ENCODE data around the gene JADE2.
"Not testable (repeated sequence)": the region's sequence is repeated elsewhere in the genome, so short reads cannot be mapped to it uniquely, and the experiment has no call there.

The JADE2 gene

DNA sequence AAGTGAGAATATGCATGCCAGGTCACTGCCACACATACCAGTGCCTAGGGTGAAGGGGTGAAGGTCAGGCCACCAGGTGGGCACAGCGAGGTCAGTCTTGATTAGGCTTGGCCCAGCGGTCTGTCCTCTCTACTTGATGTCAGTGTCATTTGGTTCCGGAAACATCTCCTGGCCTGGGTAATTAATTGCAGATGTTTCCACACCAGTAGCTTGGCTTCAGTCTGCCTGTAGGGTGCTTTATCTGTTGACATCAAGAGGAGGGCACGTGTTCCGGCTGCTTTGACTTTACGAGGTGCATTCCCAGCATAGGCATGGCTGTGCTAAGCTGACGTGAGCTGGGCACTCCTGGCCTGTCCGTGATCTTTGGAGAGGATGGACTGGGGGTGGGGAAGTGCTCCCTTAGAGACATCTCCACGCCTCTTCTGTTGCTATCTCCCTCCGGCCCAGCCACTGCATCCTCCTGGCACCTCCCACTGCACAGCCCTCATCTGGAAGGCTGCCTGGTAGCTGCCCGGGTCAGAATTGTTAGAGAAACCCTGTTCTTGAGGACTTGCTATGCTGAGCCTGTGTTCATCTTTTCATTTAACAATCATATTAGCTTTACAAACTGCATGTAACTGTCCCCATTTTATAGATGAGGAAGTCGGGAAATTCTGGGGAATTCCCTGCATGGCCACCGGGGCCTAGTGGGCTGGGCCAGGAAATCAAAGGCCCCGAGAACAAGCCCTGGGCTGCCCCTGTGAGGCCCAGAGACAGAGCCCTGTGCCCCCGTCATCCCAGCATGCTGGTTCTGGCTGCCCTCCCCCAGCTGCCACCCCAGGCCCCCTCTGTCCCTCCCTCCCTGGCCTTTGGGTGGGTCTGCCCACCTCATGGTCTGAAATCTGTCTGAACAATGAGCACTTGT, 29.1 kb downstream of the JADE2 start:
- peak; percentile 58 to 63 for DNase-seq

DNA sequence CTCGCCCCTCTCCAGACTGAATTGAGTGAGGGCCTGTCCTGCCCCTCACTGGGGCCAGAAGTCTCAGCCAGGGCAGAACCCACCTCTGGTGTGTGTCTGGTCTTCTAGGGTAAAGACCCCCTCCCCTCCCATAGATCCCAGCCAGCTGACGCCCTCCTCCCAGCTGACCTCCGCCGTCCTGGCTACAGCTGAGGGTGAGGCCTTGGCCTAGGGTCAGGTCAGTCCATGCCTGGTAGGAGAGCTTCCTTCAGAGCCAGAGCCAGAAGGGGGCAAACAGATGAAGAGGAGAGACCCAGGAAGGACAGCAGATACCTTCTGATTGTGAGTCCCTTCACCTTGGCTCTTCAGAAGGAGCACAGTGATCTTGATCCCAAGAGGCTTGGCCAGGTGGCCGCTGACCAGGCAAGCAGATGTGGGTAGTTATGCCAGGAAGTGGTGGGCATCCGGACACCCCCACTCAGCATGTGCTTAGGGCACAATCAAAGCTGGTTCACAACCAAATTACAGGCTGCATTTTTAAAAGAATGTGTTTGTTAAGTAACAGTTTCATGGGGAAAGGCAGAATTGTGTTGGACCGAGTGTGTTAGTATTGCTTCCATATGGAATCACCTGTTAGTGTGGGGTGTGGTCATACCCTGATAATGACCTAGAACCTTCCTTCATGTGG, 29.9 kb downstream of the JADE2 start:
- DNase-seq = no peak

DNA sequence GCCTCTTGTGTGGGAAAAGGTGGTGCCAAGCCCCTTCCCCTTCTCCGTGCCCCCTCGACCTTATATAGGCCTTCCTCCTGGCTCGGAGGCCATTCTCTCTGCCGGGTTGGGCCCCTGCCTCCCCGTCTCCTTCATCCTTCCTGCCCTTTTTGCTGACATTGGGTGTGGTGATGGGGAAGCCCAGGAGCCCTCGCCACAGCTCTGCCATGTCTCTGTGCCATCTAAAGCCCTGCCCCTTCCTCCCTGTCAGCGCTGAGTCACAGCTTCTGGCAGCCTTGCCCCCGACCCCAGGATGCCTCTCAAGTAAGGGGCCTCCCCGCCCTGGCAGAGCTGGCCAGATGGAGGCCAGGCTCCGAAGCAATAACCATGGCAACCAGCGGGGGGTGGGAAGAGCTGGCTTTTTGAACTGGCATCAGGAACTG, 30.4 kb downstream of the JADE2 start:
- DNase-seq = peak; percentile 86

DNA sequence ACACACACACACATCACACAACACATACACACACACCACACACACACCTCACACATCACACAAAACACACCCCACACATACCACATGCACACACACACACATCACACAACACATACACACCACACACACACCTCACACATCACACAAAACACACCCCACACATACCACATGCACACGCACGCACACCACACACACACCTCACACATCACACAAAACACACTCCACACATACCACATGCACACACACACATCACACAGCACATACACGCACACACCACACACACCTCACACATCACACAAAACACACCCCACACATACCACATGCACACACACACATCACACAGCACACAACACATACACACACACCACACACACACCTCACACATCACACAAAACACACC, 31.1 kb downstream of the JADE2 start:
- not testable (repeated sequence) for DNase-seq

DNA sequence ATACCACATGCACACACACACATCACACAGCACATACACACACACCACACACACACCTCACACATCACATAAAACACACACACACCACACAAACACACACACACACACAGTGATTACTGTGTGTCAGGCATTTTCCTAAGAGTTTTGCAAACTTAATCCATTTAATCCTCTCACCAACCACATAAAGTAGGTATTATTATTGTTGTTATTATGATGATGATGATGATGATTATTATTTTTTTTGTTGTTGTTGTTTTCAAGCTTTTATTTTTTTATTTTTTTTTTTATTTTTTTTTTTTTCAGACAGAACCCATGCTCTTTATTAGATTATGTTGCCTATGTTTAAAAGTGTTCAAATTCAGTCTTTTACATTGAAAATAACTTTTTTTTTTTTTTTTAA, 31.5 kb downstream of the JADE2 start:
- no peak for DNase-seq

DNA sequence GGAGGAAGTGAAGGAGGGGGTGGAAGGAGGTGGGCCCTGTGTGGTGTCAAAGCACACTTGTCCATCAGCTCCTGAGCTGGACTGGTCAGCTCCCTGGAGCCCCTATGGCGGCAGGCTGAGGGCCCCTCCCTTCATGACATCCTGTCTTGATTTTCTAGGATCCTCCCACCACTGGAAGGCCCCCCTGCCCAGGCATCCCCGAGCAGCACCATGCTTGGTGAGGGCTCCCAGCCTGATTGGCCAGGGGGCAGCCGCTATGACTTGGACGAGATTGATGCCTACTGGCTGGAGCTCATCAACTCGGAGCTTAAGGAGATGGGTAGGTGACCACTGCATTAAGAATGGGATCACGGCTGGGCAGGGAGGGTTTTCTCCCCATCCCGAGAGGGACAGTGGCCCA, 34.2 kb downstream of the JADE2 start:
- DNase-seq = no peak

DNA sequence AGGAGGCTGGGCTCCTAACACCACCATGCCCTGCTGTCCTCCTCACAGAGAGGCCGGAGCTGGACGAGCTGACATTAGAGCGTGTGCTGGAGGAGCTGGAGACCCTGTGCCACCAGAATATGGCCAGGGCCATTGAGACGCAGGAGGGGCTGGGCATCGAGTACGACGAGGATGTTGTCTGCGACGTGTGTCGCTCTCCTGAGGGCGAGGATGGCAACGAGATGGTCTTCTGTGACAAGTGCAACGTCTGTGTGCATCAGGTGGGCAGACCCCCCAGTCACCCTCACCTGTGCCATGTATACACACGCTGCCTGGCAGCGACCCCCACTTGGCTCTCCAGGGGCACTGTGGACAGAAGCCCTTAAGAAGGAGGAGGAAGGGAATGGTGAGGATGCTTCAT, 35.2 kb downstream of the JADE2 start:
- no peak for DNase-seq

DNA sequence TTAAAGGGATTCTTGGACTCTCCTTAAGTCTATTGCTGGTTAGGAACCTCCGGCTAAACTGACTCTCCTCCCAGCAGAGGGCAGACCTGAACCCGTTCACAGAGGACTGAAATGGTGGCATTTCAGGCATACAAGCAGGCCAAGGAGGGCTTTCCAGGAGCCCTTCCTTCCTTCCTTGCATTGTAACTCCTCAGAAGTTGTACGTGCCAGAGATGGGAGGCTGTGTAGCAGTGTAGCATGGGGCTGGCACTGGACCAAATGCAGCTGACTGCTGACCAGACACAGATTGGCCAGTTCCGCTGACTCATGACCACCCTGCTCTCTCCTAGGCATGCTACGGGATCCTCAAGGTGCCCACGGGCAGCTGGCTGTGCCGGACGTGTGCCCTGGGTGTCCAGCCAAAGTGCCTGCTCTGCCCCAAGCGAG, 36.4 kb downstream of the JADE2 start:
- no peak for DNase-seq

DNA sequence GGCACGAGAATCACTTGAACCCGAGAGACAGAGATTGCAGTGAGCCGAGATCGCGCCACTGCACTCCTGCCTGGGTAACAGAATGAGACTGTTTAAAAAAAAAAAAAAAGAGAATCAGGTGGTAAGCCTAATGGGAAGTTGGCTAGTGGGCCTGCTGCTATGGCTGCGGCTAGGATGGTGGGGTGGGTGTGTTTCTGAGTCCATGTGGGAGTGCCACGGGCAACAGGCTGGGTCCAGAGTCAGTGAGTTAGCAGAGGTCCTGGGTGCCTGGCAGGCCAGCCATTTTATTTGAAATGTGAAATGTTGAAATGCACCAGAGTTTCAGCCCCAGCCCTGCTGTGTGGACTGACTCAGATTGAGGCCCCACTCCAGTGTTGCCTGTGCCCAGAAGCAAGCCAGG, 37.8 kb downstream of the JADE2 start:
- no peak for DNase-seq

DNA sequence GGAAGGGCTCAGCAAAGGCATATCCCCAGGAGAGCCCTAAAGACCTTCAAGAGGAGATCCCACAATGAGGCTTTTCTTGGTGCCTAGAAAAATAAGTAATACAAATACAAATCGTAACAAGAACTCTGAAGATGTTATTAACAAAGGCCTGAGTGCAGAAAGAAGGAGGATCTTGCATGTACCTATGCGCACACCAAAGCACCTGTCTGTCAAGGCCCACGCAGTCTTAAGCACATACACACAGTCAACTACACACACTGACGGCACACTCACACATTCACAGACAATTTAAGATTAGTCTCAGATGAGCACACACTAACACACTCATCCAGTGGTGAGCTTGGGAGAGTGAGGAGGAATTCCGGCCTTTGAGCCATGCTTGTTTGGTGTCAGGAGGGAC, 38.5 kb downstream of the JADE2 start:
- no peak for DNase-seq

DNA sequence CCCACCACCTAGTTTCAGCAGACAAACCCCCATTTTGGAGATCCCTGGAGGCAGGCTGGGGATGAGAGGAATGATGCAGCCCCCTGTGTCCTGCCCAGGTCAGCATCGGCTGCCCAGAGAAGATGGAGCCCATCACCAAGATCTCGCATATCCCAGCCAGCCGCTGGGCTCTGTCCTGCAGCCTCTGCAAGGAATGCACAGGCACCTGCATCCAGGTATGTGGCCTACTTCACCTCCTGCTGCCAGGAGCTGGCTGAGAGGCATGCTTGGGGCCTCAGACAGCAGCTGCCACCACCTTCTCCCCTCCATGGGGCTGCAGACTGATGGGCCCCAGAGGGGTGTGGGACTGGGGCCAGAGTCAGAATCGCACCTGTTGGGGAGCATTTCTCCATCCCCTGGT, 38.9 kb downstream of the JADE2 start:
- no peak for DNase-seq

DNA sequence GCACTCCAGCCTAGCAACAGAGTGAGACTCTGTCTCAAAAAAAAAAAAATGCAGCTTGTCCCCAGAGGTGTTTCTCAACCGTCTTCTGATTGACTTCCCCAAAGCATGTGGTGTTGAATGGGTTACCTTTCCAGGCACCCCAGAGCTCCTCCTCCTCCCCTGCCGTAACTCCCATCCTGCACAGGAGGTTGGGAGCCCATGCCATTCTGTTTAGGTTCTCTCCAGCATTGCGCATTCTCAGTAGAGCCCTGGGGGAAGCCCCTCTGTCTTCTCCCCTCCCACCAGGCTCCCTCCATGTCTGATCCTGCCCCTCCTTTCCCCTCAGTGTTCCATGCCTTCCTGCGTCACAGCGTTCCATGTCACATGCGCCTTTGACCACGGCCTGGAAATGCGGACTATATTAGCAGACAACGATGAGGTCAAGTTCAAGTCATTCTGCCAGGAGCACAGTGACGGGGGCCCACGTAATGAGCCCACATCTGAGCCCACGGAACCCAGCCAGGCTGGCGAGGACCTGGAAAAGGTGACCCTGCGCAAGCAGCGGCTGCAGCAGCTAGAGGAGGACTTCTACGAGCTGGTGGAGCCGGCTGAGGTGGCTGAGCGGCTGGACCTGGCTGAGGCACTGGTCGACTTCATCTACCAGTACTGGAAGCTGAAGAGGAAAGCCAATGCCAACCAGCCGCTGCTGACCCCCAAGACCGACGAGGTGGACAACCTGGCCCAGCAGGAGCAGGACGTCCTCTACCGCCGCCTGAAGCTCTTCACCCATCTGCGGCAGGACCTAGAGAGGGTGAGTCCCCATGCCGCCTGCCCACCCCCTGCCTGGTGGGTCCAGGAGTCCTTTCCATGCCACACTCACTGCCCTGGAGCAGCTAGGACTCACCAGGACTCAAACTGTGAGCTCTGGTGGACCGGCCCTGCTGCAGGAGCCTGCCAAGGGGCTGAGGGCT, 40.6 kb downstream of the JADE2 start:
- DNase-seq = no peak

DNA sequence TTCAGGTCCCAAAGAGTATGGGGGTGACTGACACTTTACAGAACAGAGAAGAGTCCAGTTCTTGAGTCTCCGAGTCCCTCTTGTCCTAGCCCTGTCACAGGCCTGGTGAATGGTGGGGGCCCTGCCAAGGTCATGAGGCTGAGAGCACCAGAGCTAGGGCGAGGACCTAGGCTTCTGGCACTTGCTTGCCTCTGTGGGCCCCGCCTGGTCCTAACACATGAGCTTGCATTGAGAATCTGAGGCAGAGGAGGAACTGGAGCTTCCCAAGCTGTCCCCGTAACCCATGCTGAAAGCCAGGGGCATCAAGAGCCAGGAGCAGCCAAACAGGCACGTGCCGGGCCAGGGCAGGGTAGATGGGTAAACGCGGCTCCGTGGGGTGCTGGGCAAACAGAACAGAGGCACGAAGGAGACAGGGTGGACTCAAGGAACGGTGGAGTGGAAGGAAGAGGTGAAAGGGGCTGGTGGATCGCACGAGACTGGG, 41.3 kb downstream of the JADE2 start:
- DNase-seq = no peak

DNA sequence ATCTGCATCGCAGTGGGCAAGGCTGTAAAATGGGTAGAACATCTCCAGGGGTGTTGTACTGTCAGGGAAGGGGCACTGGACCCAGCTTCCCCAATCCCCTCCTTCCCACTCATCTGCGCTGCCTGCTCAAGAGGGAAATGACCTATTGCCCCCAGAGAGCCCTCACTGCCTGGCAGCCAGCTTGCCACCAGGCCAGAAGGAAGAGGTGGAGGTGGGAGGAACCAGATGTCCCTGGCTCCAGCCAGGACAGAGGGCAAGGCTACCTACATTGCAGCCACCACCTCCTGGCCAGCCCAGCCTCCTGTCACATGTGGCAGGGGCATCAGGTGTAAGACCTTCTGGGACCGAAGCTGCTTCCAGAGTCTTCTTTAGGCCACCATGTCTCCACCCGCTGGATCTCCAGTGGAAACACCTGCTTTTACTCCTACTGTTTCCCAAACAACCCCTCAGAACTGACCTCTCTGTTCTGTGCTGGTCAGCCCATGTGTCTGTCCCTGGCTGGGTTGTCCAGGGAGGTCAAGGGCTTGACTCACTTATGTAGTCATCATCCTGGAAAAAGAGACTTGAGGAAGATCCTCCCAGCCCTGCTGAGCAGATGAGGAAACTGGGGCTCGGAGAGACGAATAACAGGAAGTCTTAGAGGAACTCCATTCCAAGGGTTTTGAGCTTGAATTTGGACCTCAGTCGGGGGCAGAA, 42.3 kb downstream of the JADE2 start:
- no peak for DNase-seq

DNA sequence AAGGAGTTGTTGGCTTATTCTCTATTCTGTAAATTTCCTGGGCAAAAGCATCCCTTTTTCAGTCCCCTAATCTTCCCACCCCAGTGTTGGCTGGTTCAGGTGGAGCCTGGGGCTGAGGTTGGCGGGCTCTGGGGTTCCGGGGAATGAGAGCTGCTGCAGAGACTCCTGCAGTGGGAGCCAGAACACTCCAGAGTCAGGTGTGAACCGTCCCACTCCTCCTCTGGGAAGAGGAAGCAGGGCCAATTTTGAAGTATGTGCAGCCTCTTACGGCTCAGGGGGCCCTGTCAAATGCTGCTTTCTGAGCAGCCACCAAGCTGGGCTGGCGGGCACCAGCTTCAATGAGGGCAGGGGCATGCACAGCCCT, 42.8 kb downstream of the JADE2 start:
- DNase-seq = no peak

DNA sequence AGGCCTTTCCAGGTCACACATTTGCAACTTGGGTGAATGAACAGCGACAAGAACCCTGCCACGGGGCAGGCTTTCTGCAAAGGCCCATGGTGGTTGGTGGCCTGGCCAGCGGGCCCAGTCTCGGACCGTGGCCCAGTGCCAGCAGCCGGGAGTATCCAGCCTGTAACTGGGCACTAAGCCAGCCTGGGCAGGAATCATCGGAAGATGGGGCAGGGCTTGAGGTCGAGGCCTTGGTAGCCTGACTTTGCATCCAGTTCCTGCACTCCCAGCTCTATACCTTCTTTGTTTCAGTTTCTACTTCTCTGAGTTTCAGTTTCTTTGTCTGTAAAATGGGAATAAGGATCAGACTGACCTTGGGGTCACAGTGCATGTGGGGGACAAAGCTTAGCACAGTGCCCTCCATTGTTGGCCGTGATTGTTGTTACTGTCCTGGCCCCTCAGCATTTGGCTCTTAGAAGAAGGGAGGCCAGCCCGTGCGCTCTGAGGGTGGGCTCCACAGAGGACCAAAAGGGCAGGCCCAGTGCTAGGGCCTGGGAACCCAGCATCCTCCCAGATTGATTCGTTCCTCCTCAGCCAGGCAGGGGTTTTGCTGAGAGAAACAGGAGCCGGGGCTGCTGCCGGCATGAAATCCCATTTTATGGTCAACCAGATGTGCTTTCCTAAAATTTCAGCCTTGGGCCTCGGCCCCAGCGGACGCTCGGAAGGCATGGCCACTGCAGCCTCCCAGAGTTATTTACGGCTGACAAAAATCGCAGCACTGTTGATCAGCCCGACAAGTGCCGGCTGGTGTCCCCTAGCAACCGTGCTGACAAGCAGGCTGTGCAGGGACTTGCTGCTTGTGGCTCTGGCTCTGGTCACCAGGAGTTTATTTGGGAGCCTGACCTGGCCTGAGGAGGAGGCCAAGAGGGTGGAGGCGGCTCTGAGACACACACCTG, 43.6 kb downstream of the JADE2 start:
- no peak for DNase-seq

DNA sequence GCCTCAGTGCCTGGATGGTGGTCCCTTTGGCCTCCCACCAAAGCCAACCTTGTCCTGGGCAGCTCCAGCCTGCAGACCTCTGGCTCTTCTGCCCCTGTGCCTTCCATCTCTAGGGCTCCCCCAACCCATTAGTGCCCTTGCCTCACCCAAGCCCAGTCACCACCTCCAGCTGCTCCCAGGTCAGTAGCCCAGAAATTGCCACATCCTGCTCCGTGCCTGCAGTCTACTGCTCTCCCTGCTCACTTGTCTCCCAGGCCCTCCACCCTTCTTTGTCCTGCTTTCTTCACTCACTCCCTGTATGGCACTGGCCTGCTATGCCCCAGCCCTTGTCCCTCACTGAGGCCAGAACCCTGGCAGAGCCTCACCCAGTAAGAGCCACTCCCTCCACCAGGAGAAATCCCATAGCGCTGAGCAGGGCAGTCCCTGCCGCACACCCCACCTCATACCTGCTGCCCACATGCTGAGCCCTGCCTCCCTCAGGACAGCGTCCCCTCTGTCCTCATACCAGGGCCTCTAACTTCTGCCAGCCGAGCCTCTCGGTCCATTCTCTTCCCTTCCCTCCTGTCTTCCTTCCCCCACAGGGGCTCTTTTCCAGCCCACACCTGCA, 44.4 kb downstream of the JADE2 start:
- no peak for DNase-seq

DNA sequence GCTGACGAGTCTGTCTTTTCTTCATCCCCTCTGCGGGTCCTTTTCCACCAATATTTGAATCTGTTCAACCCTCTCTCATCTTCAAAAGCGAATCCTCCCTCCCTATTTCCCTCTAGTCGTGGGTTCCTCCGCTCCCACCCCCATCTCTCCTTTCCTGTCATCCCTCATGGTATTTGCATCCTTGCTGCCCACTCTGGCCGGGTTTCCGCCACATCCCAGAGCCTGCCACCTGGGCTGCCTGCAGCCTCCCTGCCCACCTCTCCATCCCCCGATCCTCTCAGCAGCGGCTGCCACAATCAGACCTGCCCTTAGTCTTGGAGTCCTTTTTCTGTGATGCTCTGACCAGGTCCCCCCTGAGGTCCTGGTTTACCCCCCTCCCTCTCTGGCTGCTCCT, 44.9 kb downstream of the JADE2 start:
- no peak for DNase-seq

DNA sequence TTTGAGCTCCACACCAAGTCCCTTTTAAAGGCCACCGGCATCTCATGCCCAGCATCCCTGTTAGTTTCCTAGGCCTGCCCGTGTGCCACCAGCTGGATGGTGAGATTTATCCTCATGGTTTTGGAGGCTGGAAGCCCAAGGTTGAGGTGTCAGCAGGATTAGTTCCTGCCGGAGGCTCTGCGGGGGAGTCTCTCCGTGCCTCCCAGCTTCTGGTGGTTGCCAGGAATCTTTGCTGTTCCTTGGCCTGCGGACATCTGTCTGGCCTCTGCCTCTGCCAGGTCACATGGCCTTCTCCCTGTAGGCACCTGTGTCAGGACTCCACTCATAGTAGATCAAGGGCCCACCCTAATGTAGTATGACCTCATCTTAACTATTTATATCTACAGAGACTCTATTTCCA, 45.4 kb downstream of the JADE2 start:
- DNase-seq = no peak

DNA sequence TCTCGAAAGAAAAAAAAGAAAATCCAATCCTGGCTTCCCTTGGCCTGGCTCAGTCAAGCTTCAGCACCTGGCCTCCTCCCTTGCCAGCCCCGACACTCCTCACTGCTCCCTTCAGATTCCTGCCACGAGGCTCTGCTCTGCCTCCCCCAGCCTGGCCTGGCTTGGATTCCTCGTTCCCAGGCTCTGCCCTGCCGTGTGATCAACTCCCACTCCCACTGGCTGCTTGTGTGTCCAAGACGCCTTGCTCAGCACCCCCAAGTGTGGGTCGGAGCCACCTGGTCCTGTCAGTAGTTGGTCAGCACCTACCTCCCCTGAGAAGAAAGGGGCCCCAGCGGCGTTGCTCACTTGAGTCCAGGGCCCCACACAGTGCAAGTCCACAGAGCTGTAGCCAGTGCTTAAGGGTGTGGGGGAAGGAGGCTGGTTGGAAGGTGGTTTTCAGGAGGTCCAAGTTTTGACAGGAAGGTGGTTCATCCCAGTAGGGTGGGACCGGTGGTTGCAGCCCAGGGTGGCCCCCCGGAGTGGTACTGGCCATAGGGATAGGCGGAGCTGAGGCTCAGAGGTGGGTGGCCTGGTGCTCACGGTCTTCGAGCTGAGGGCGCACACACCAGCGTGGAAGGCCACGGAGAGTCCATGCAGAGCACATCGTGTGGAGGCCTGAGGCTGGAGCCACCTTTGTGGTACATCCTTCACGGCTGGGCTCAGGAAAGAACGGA, 46.4 kb downstream of the JADE2 start:
- no peak for DNase-seq
